Psoas muscle (tissue), 8 donors: ENCODE data around the gene WT1. TPM values are rescaled to one million over a fixed set of nuclear protein-coding genes. Genes with fewer than 3 reads are reported as not detected.

Experiments
- ATAC-seq, 4 donors: fragments of 200-7000 bp; cut with Tn5 transposase; one replicate each; pipeline ENCODE4 v1.9.1; 2020; ENCODE audit warnings: moderate library complexity in 3 of 4, mild to moderate bottlenecking in 2 of 4
- DNase-seq, 2 donors: peaks; one replicate each; pipeline ENCODE4 v3.0.0-alpha.2; 2020
- H3K27ac ChIP-seq: fragments of 200-600 bp; one replicate; pipeline ENCODE4 v1.8.0; 2022
- H3K27me3 ChIP-seq, 3 donors: fragments of 200-600 bp in 1 of 3; one replicate each; pipeline versions ENCODE4 v1.6.1 to v1.8.0; 2013 to 2022; ENCODE audit warnings: low read length in 2 of 3, mild to moderate bottlenecking in 2 of 3, moderate library complexity in 1 of 3; ENCODE audit not compliant: insufficient read depth in 3 of 3
- H3K36me3 ChIP-seq, 2 donors: fragments of 200-600 bp in 1 of 2; one replicate each; pipeline versions ENCODE4 v1.6.1 to v1.8.0; 2013 to 2022; ENCODE audit warnings: low read depth in 1 of 2, mild to moderate bottlenecking in 1 of 2, moderate library complexity in 1 of 2; ENCODE audit not compliant: insufficient read depth in 1 of 2
- H3K4me1 ChIP-seq: fragments of 200-600 bp; one replicate; pipeline ENCODE4 v1.8.0; 2022
- H3K4me3 ChIP-seq: fragments of 200-600 bp; one replicate; pipeline ENCODE4 v1.8.0; 2022; ENCODE audit warnings: mild to moderate bottlenecking
- H3K9me3 ChIP-seq: fragments of 200-600 bp; one replicate; pipeline ENCODE4 v1.8.0; 2022
- WGBS, 3 donors: extraction: QIAGEN DNeasy Blood & Tissue Kit; methylation state at CpG; one replicate each; pipeline versions ENCODE4 v1.1.6 to v1.1.7; 2013; 5-methylcytosine and 5-hydroxymethylcytosine counted together
- intact Hi-C, 2 donors: fragments of 100-400 bp; cut with DNase I; formaldehyde crosslinking; loops; one replicate each; pipeline versions ENCODE4 v1.11.0 to v1.14.2; 2022
- long read RNA-seq, 2 donors: library from polyadenylated mRNA; unstranded; transcript quantifications; one replicate each; pipeline ENCODE4 v2.0.0, GENCODE V29; 2021
- polyA plus RNA-seq, 3 donors: library from polyadenylated mRNA; stranded (reverse); fragments of 200-250 nt; gene quantifications; one replicate each; pipeline ENCODE4 v1.2.3, GENCODE V29; 2013
- total RNA-seq, 4 donors: library from RNA; stranded (reverse); fragmentation: NEBNext Ultra II Directional in 2 of 4; extraction: Animal tissue kit (Norgen Biotek cat#: 25700) in 2 of 4; gene quantifications; one replicate each; pipeline versions ENCODE4 v1.2.1 to v1.2.4, GENCODE V29; 2021 to 2023
- TF ChIP-seq, protein P1 (sequence below): fragments of 200-600 bp; IDR thresholded peaks from one replicate; pipeline ENCODE4 v1.8.0; 2022; ENCODE audit warnings: antibody characterized with exemption
- donor health status: healthy with polysubstance abuse.
- donor health status: DM: no; HTN: no; CAD: no; lungs with moderate emphysema.
- donor health status: Bipolar disorder and iron deficiency.
- donor health status: healthy.
- donor health status: DM: yes; HTN: yes; CAD: no.
- donor health status: DM: no; HTN: no; CAD: no.
- donor health status: DM: no; HTN: no; CAD: no.
- donor health status: DM: yes; HTN: yes; CAD: no.

The WT1 gene
- total RNA-seq (1 to 10 TPM in 1 of 4 donors, under 1 TPM in 3; 0.17 to 1.5 (median 0.31) TPM), polyA plus RNA-seq (under 1 TPM in 1 of 3 donors, not detected in 2; 0.03 TPM)
- long read RNA-seq, donor 1 = 0 reads
- long read RNA-seq, donor 2 = 0 reads

DNA sequence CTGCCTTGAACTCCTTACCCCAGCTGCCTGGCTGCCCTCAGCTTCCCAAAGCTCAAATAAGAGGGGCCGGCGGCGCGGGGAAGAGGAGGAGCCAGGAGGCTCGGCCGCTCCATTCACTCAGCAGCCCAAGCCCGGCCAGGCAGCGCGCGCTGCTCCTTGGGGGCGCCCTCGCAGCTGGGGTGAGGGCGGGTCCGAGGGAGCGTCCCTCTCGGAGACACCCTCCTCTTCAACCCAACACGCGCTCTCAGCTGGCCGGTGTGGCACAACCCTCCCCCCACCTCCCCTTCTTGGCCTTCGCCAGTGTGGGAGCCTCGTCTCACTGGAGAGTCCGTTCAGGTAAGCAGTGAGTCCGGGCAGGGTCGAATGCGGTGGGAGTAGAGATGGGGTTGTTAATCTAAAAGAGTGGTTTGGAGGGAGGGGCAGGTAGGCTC, at the start of gene WT1:
Gene WT1 (minus strand): TSS at position 29 of the 431 bp plus-strand sequence.
- no peaks in the 10 kb centered on the region for H3K9me3 ChIP-seq
- ATAC-seq (peak in 1 of 4 donors; percentile 44), DNase-seq (peak in 1 of 2 donors; percentile 48)
- TF ChIP-seq, protein P1, sequence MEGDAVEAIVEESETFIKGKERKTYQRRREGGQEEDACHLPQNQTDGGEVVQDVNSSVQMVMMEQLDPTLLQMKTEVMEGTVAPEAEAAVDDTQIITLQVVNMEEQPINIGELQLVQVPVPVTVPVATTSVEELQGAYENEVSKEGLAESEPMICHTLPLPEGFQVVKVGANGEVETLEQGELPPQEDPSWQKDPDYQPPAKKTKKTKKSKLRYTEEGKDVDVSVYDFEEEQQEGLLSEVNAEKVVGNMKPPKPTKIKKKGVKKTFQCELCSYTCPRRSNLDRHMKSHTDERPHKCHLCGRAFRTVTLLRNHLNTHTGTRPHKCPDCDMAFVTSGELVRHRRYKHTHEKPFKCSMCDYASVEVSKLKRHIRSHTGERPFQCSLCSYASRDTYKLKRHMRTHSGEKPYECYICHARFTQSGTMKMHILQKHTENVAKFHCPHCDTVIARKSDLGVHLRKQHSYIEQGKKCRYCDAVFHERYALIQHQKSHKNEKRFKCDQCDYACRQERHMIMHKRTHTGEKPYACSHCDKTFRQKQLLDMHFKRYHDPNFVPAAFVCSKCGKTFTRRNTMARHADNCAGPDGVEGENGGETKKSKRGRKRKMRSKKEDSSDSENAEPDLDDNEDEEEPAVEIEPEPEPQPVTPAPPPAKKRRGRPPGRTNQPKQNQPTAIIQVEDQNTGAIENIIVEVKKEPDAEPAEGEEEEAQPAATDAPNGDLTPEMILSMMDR = no peak
- H3K36me3 ChIP-seq = no peaks in the 10 kb centered on the region
- no peak within 1 kb of the TSS for H3K27ac ChIP-seq
- H3K4me1 ChIP-seq = no peaks in the 10 kb centered on the region
- H3K27me3 ChIP-seq = peaks cover 4 to 97% (median 59%) of the 10 kb centered on the region in 3 donors
- intact Hi-C loops = no loop called here
- WGBS, 3 donors = 0 to 2% (median 0%) methylated on average over 16 to 25 of the region's 25 CpGs
- H3K4me3 ChIP-seq = peak within 1 kb of the TSS; percentile 39

DNA sequence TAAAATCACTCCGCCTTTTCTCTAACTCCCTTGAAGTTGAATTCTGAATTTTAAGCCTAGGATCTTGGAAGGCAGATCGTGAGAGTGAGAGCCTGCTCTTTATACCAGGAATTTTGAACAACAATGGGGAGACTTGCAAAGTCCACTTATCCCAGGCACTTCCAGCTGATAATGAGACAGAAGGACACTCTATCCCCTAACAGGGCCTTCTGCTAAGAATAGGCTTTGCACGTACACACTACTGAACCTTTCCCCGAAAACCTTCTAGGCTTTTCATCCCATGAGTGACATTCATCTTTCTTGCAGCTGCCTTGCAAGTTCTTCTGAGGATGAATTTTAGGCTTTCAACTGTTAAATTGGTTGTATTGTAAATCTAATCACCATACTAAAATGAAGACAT, 44.0 kb upstream of the WT1 start:
- ATAC-seq (no peak), DNase-seq (no peak)
- no peaks in the 10 kb centered on the region for H3K36me3 ChIP-seq
- H3K27ac ChIP-seq = no peak overlapping the region
- TF ChIP-seq, protein P1 = no peak
- 46 to 50% (median 49%) methylated on average over 4 of the region's 4 CpGs for WGBS, 3 donors
- H3K4me1 ChIP-seq = no peaks in the 10 kb centered on the region
- H3K27me3 ChIP-seq = peaks cover 0 to 2% (median 0%) of the 10 kb centered on the region in 3 donors
- H3K9me3 ChIP-seq = no peaks in the 10 kb centered on the region
- intact Hi-C loops = no loop called here
- no peak overlapping the region for H3K4me3 ChIP-seq

DNA sequence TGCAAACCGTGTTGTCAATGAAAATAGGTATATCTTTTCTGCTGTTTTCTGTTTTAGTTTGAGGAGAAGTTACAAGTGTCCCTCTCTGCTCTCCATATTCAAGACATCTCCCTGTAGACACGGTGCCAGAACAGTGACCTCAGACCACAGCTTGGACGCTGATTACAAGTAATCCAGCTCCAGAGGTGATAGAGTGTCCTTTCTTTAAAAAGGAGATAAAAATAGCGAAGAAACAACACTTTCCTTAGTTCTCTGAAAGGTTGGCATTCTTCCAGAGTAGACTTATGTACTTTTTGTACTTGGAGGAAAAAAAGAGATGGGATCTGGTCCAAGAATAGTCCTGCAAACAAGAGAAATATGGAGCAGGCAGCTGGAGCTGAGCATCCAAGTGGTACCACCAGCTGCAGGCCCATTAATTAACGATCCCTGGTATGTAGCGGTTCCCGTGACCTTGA, 43.0 kb upstream of the WT1 start:
- H3K4me1 ChIP-seq = no peaks in the 10 kb centered on the region
- WGBS, 3 donors = 6 to 18% (median 11%) methylated on average over 7 of the region's 7 CpGs
- no peak for ATAC-seq
- H3K36me3 ChIP-seq = no peaks in the 10 kb centered on the region
- DNase-seq = no peak
- H3K4me3 ChIP-seq = no peak overlapping the region
- intact Hi-C loops = no loop called here
- H3K27me3 ChIP-seq = peaks cover 0 to 2% (median 0%) of the 10 kb centered on the region in 3 donors
- no peak overlapping the region for H3K27ac ChIP-seq
- TF ChIP-seq, protein P1 = no peak
- no peaks in the 10 kb centered on the region for H3K9me3 ChIP-seq

DNA sequence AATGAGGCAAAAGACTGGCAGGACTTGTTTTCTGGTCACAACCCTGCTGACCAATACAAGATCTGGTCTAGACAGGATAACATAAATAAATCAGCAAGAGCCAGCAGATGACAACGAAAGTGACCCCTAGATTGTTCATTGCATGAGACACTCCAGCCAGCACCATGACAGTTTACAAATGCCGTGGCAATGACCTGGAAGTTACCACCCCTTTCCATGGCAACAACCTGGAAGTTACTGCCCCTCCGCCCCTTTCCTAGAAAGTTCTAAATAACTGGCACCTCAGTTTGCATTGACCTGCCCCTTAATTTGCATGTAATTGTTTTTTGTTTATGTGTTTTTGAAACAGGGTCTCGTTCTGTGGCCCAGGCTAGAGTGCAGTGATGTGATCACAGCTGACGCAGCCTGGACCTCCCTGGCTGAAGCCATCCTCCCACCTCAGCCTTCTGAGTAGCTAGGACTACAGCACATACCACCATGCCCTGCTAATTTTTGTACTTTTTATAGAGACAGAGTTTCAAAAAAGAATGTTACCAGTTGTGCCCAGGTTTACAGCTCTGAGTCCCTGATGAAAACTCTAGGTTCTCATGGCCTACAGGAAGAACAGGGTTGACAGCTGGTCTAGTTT, 38.1 kb upstream of the WT1 start:
- TF ChIP-seq, protein P1 = no peak
- Histone ChIP-seq H3K4me3 (no peak overlapping the region), H3K27ac (no peak overlapping the region), H3K27me3 (peaks cover 0 to 2% (median 0%) of the 10 kb centered on the region in 3 donors), H3K36me3 (no peaks in the 10 kb centered on the region), H3K9me3 (no peaks in the 10 kb centered on the region), H3K4me1 (no peaks in the 10 kb centered on the region)
- intact Hi-C loops = no loop called here
- DNase-seq = no peak
- WGBS, 3 donors = 76 to 85% (median 80%) methylated on average over 5 of the region's 5 CpGs
- no peak for ATAC-seq
